GM12872 (cell line): Measurements from ENCODE around the gene MAPT.

Experiments used
- CTCF ChIP-seq: IDR thresholded peaks from 3 replicates; pipeline ENCODE4 v1.5.1; 2011; ENCODE audit warnings: low read depth, mild to moderate bottlenecking, low read length, moderate library complexity; ENCODE audit not compliant: insufficient read depth

The MAPT gene

GRCh38 chr17:45964634-45965033 lies 70.3 kb downstream of the MAPT start:
- TF ChIP-seq CTCF = no peak

GRCh38 chr17:45965812-45966211 lies 71.5 kb downstream of the MAPT start:
- no peak for TF ChIP-seq CTCF

GRCh38 chr17:45966606-45967280 lies 72.4 kb downstream of the MAPT start:
- no peak for TF ChIP-seq CTCF

GRCh38 chr17:45967378-45967777 lies 73.0 kb downstream of the MAPT start:
- TF ChIP-seq CTCF = no peak

GRCh38 chr17:45968732-45969131 lies 74.4 kb downstream of the MAPT start:
- TF ChIP-seq CTCF = no peak

GRCh38 chr17:45969726-45970125 lies 75.4 kb downstream of the MAPT start:
- TF ChIP-seq CTCF = no peak

- TF ChIP-seq CTCF = no peak
These were observed 76.3 kb downstream of the MAPT start for GRCh38 chr17:45970659-45971058.
